Smooth muscle cell (in vitro differentiated cells): ENCODE measurements around the gene OR6B2. TPM values are rescaled to one million over a fixed set of nuclear protein-coding genes. Genes with fewer than 3 reads are reported as not detected.
"Not testable (repeated sequence)": the region's sequence is repeated elsewhere in the genome, so short reads cannot be mapped to it uniquely, and the experiment has no call there.

Experiments
- DNase-seq: peaks from one replicate; lab custom pipeline; 2025; ENCODE audit not compliant: unreplicated experiment; lab: John Stamatoyannopoulos, UW
- H2AFZ ChIP-seq: fragments of 200-600 bp; sonication (generic); 2 replicates; pipeline ENCODE4 v1.6.0; 2016; ENCODE audit warnings: antibody characterized with exemption, low read depth, mild to moderate bottlenecking
- H3F3A ChIP-seq: fragments of 200-600 bp; sonication (generic); 2 replicates; pipeline ENCODE4 v1.6.0; 2017; ENCODE audit warnings: antibody characterized with exemption, low read depth
- H3K27ac ChIP-seq: fragments of 200-600 bp; sonication (generic); 2 replicates; pipeline ENCODE4 v1.5.1; 2016; ENCODE audit warnings: low read depth, mild to moderate bottlenecking
- H3K27me3 ChIP-seq: fragments of 200-600 bp; sonication (generic); 2 replicates; pipeline ENCODE4 v1.6.1; 2016; ENCODE audit warnings: low read depth, mild to moderate bottlenecking
- H3K36me3 ChIP-seq: fragments of 200-600 bp; sonication (generic); 2 replicates; pipeline ENCODE4 v1.5.1; 2016; ENCODE audit warnings: low read depth
- H3K4me1 ChIP-seq: fragments of 200-600 bp; sonication (generic); 2 replicates; pipeline ENCODE4 v1.5.1; 2016; ENCODE audit warnings: low read depth
- H3K4me2 ChIP-seq: fragments of 200-600 bp; sonication (generic); 2 replicates; pipeline ENCODE4 v1.6.0; 2016; ENCODE audit warnings: mild to moderate bottlenecking
- H3K4me3 ChIP-seq: fragments of 200-600 bp; sonication (generic); 2 replicates; pipeline ENCODE4 v1.5.1; 2016; ENCODE audit warnings: mild to moderate bottlenecking
- H3K79me2 ChIP-seq: fragments of 200-600 bp; sonication (generic); 2 replicates; pipeline ENCODE4 v1.6.0; 2016; ENCODE audit warnings: low read depth, mild to moderate bottlenecking
- H3K9ac ChIP-seq: fragments of 200-600 bp; sonication (generic); 2 replicates; pipeline ENCODE4 v1.6.0; 2016; ENCODE audit warnings: low read depth
- H3K9me3 ChIP-seq: fragments of 200-600 bp; sonication (generic); replicated peaks from 2 replicates; pipeline ENCODE4 v1.5.1; 2016; ENCODE audit warnings: low read depth
- H4K20me1 ChIP-seq: fragments of 200-600 bp; sonication (generic); 2 replicates; pipeline ENCODE4 v1.6.0; 2016; ENCODE audit warnings: low read depth
- WGBS: methylation state at CpG from one replicate; pipeline ENCODE4 v1.1.7; 2016; ENCODE audit warnings: low lambda C conversion rate; 5-methylcytosine and 5-hydroxymethylcytosine counted together
- polyA plus RNA-seq: library from polyadenylated mRNA; unstranded; fragments of >200 nt; fragmentation: Nextera tagmentation; extraction: Ambion mirVana; gene quantifications from 2 replicates; pipeline ENCODE4 v1.2.1, GENCODE V29; 2016
- total RNA-seq: library from RNA; depleted of rRNA; stranded (reverse); fragments of >200 nt; gene quantifications from 2 replicates; pipeline ENCODE4 v1.2.3, GENCODE V29; 2014
- TF ChIP-seq, protein P1 (sequence below): fragments of 200-600 bp; sonication (generic); IDR thresholded peaks from 2 replicates; pipeline ENCODE4 v1.5.1; 2017; ENCODE audit warnings: borderline replicate concordance, mild to moderate bottlenecking, antibody characterized with exemption; ENCODE audit not compliant: insufficient read depth, poor library complexity, severe bottlenecking

Gene OR6B2
- total and polyA plus RNA-seq, 2 experiments from 2014 or later: not detected

DNA sequence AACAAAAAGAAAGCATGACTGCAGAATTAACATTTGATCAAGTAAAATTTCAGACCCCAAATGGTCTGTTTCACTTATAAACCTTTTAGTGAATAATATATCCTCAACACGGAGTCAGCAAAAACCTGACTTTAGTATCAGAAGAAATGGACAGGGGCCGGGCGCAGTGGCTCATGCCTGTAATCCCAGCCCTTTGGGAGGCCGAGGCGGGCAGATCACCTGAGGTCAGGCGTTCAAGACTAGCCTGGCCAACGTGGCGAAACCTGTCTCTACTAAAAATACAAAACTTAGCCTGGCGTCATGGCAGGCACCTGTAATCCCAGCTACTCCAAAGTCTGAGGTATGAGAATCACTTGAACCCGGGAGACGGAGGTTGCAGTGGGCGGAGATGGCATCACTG lies 20.0 kb upstream of the OR6B2 start:
- H3F3A ChIP-seq: no peaks in the 10 kb centered on the region
- H3K27me3 ChIP-seq: peaks cover 76% of the 10 kb centered on the region

DNA sequence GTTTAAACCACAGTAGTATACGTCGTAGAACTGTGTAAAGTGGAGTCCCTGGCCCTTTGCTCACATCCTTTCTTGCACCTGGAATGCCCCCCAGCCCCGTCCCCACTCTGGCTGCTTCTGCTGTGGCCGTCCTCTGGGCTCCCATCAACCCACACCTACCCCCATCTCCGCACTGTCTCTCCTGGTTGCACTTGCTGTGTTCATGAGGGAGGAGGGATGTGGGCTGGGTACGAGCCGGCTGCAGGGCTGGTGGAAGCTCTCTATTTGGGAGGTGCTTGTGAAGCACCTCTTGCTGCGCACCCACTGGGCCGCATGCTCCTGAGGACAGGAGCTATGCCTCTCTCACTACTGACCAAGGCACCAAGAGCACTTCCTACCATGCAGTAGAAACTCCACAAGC lies 18.0 kb upstream of the OR6B2 start:
- no peak for DNase-seq
- TF ChIP-seq, protein P1, sequence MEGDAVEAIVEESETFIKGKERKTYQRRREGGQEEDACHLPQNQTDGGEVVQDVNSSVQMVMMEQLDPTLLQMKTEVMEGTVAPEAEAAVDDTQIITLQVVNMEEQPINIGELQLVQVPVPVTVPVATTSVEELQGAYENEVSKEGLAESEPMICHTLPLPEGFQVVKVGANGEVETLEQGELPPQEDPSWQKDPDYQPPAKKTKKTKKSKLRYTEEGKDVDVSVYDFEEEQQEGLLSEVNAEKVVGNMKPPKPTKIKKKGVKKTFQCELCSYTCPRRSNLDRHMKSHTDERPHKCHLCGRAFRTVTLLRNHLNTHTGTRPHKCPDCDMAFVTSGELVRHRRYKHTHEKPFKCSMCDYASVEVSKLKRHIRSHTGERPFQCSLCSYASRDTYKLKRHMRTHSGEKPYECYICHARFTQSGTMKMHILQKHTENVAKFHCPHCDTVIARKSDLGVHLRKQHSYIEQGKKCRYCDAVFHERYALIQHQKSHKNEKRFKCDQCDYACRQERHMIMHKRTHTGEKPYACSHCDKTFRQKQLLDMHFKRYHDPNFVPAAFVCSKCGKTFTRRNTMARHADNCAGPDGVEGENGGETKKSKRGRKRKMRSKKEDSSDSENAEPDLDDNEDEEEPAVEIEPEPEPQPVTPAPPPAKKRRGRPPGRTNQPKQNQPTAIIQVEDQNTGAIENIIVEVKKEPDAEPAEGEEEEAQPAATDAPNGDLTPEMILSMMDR: no peak
- Histone ChIP-seq H3K9me3 (no peaks in the 10 kb centered on the region), H2AFZ (no peak overlapping the region), H3K27ac (no peak overlapping the region), H3K27me3 (peaks cover 56% of the 10 kb centered on the region), H3K4me1 (no peaks in the 10 kb centered on the region), H3K4me3 (no peak overlapping the region), H3K79me2 (no peaks in the 10 kb centered on the region), H3K4me2 (no peak overlapping the region), H3K36me3 (no peaks in the 10 kb centered on the region), H4K20me1 (no peaks in the 10 kb centered on the region), H3F3A (no peaks in the 10 kb centered on the region), H3K9ac (no peak overlapping the region)
- WGBS: 82% methylated on average over 9 of the region's 9 CpGs

More for the DNA sequence above, 20.0 kb upstream of the OR6B2 start:
- Histone ChIP-seq H3K9ac (no peak overlapping the region), H3K4me2 (no peak overlapping the region), H3K9me3 (no peaks in the 10 kb centered on the region), H2AFZ (no peak overlapping the region), H3K36me3 (no peaks in the 10 kb centered on the region), H3K27ac (no peak overlapping the region), H3K4me3 (no peak overlapping the region), H4K20me1 (no peaks in the 10 kb centered on the region), H3K4me1 (no peaks in the 10 kb centered on the region), H3K79me2 (no peaks in the 10 kb centered on the region)
- no peak for DNase-seq
- TF ChIP-seq, protein P1: no peak
- 87% methylated on average over 12 of the region's 12 CpGs for WGBS

DNA sequence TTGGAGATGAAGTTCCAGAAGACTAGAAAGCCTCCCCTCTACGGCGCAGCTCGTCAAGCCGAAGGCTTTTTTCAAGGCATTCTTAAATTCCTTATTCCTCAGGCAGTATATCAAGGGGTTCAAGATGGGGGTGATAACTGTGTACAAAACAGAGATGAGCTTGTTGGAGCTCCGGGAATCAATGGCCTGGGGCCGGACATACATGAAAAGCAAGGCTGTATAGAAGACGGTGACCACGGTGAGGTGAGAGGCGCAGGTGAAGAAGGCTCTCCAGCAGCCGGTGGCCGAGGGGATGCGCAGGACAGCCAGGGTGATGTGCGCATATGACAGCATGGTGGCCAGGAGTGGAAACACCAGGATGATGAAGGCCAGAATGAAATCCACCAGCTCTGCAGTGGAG lies 14.9 kb upstream of the OR6B2 start:
- no peak overlapping the region for H3K27ac ChIP-seq
- DNase-seq: no peak
- TF ChIP-seq, protein P1: no peak

DNA sequence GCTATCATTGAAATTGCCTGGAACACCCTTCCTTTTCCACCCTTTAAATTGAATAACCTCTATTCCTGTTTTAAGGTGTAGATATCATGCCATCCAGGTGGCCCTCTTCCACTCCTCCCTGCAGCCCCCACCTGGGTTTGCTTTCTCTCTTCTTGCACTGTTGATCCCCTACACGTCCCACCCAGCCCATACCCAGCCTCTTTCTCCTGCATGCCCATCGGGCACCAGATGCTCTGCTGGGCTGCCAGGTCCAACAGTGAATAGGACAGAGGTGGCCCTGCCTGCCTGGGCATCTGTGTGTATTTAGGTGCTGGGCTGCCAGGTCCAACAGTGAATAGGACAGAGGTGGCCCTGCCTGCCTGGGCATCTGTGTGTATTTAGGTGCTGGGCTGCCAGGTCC lies 13.9 kb upstream of the OR6B2 start:
- DNase-seq, H4K20me1 ChIP-seq, H3K4me2 ChIP-seq, H3K79me2 ChIP-seq, H3K4me1 ChIP-seq, H3K27ac ChIP-seq, H3K9me3 ChIP-seq, H3K9ac ChIP-seq, H3K36me3 ChIP-seq, H3K4me3 ChIP-seq, H2AFZ ChIP-seq, H3F3A ChIP-seq: not testable (repeated sequence)
- WGBS: 83% methylated on average over 2 of the region's 2 CpGs
- H3K27me3 ChIP-seq: peaks cover 40% of the 10 kb centered on the region

More for the DNA sequence above, 14.9 kb upstream of the OR6B2 start:
- Histone ChIP-seq H3K9me3 (no peaks in the 10 kb centered on the region), H3K79me2 (no peaks in the 10 kb centered on the region), H2AFZ (no peak overlapping the region), H3K9ac (no peak overlapping the region), H3K4me2 (no peak overlapping the region), H3K4me3 (no peak overlapping the region), H4K20me1 (no peaks in the 10 kb centered on the region), H3K27me3 (peaks cover 39% of the 10 kb centered on the region), H3K36me3 (no peaks in the 10 kb centered on the region), H3K4me1 (no peaks in the 10 kb centered on the region), H3F3A (no peaks in the 10 kb centered on the region)
- WGBS: 93% methylated on average over 13 of the region's 13 CpGs
